Neutrophil (primary cell): Measurements from ENCODE around the gene ZMAT5.

Experiments used
- H3K27ac ChIP-seq: fragments of 200-600 bp; sonication (generic); 2 replicates; pipeline ENCODE4 v1.5.1; 2016; ENCODE audit warnings: mild to moderate bottlenecking, moderate library complexity
- H3K27me3 ChIP-seq: fragments of 200-600 bp; sonication (generic); 2 replicates; pipeline ENCODE4 v1.6.0; 2016; ENCODE audit warnings: mild to moderate bottlenecking
- H3K36me3 ChIP-seq: fragments of 200-600 bp; sonication (generic); 2 replicates; pipeline ENCODE4 v1.5.1; 2017
- H3K4me1 ChIP-seq, 2 experiments: fragments of 200-600 bp in 1 of 2; sonication (generic) in 1 of 2; 1 replicate in 1 of 2; 2 replicates in 1 of 2; pipeline versions ENCODE4 v1.5.1 to v1.6.1; 2013 to 2016; ENCODE audit warnings: low read depth in 1 of 2, low read length in 1 of 2, mild to moderate bottlenecking in 1 of 2, moderate library complexity in 1 of 2; ENCODE audit not compliant: control insufficient read depth in 1 of 2, insufficient read depth in 1 of 2
- H3K4me3 ChIP-seq, 2 experiments: fragments of 200-600 bp in 1 of 2; sonication (generic) in 1 of 2; 1 replicate in 1 of 2; 2 replicates in 1 of 2; pipeline ENCODE4 v1.5.1; 2013 to 2016; ENCODE audit warnings: low read depth in 1 of 2, low read length in 1 of 2, mild to moderate bottlenecking in 1 of 2, moderate library complexity in 1 of 2
- H3K9me3 ChIP-seq: fragments of 200-600 bp; sonication (generic); 2 replicates; pipeline ENCODE4 v1.5.1; 2016
- TF ChIP-seq, protein P1 (sequence below): fragments of 200-600 bp; sonication (generic); IDR thresholded peaks from 2 replicates; pipeline ENCODE4 v1.5.1; 2016; ENCODE audit warnings: antibody characterized with exemption

Gene ZMAT5

DNA sequence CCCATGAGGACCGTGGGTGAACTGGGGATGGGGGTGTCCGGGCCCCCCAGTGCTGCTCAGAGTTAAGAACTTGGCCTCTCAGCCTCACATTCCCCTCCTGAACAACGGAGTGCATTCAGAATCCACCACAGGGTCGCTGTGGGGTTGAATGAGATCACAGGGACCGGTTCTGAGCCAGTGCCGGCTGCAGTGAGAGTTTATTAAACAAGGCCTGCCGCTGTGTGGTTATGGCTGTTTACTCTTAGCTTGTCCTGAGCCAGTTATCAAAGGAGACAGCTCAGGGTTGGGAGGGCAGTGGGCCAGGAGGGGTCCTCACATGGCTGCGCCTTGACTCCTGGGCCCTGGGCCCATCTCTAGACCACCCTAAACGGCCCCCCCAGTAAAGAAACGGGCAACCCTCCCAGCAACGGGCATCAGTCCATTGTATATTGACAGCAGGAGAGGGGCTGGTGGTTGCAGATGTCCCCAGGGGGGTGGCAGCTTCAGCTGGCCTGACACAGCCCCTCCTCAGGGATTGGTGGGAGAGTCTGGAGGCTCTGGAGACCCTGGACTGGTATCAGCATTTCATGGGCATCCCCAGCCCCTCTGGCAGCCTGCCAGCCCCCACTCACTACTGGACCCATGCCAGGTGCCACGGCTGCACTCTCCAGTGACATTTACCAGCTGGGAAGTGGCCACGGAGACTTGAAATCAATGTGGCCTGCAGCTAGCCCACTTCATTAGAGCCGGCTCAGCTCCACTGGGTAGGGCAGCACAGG is 62.1 kb downstream of the ZMAT5 start:
- H3K9me3 ChIP-seq, result no peaks in the 10 kb centered on the region
- peaks cover 41% of the 10 kb centered on the region for H3K27me3 ChIP-seq
- H3K27ac ChIP-seq, result no peak overlapping the region
- no peaks in the 10 kb centered on the region for H3K36me3 ChIP-seq
- TF ChIP-seq, protein P1, sequence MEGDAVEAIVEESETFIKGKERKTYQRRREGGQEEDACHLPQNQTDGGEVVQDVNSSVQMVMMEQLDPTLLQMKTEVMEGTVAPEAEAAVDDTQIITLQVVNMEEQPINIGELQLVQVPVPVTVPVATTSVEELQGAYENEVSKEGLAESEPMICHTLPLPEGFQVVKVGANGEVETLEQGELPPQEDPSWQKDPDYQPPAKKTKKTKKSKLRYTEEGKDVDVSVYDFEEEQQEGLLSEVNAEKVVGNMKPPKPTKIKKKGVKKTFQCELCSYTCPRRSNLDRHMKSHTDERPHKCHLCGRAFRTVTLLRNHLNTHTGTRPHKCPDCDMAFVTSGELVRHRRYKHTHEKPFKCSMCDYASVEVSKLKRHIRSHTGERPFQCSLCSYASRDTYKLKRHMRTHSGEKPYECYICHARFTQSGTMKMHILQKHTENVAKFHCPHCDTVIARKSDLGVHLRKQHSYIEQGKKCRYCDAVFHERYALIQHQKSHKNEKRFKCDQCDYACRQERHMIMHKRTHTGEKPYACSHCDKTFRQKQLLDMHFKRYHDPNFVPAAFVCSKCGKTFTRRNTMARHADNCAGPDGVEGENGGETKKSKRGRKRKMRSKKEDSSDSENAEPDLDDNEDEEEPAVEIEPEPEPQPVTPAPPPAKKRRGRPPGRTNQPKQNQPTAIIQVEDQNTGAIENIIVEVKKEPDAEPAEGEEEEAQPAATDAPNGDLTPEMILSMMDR, result no peak
- peaks cover 13 to 22% of the 10 kb centered on the region in 2 experiments for H3K4me1 ChIP-seq
- H3K4me3 ChIP-seq, result no peak overlapping the region

DNA sequence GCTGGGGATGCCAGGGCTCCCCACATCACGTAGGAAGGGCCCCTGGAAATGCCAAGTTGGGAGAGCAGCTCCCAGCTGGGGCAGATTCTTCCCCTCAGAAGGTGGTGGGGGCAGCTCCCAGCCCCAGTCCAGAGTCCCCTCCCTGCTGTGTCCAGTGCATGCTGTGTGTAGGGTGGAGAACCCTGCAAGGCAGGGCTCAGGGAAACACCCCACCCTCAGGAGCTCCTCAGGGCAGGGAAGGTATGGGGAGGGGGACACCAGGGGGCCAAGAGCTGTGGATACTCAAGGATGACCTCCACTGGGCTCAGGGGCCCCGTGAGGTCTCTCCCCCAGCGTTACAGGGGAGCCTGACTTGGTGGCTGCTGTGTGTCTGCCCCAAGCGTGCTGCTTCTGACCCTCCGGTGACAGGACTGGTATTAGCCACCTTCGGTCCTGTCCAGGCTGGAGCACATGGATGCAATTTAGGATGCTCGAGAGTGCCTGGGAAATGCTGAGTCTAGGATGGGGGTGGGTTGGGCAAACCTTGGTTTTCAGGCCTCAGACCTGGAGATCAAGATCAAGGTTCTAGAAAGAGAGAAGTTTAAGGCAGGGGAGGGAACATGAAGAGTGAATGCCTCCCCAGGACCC is 63.1 kb downstream of the ZMAT5 start:
- TF ChIP-seq, protein P1, result no peak
- H3K36me3 ChIP-seq, result no peaks in the 10 kb centered on the region
- peaks cover 41% of the 10 kb centered on the region for H3K27me3 ChIP-seq
- H3K9me3 ChIP-seq, result no peaks in the 10 kb centered on the region
- no peak overlapping the region for H3K27ac ChIP-seq
- no peak overlapping the region for H3K4me3 ChIP-seq
- H3K4me1 ChIP-seq, result peaks cover 13 to 22% of the 10 kb centered on the region in 2 experiments

DNA sequence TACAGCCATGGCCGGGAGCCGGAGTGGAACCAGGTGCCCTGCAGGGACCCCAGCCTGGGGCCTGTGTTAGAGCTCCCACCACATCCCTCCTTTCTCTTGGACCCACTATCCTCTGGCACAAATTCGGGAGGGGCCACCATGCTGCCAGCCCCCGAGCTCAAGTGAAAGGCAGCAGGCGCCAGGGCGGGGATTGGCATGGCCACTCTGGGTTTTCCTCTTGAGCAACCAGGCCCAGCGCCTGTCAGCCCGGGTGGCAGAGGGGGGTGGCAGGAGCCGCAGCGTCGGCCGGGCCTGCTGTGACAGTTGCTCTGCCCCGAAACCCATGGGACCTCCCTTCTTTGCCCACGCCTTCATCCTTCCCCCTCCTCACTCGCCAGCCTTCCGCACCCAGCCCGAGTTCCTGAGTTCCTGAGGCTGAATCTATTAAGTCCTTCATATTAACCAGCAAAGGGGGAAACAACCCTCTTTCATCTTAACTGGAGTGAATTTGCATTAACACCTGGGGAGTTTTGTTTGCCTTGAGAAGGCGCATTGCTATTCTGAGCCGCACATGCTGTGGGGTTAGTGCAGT is 63.8 kb downstream of the ZMAT5 start:
- TF ChIP-seq, protein P1, result no peak
- Histone ChIP-seq H3K27me3 (peaks cover 39% of the 10 kb centered on the region), H3K27ac (no peak overlapping the region), H3K36me3 (no peaks in the 10 kb centered on the region), H3K4me3 (peak overlapping the region in 1 of 2 experiments; percentile 11), H3K9me3 (no peaks in the 10 kb centered on the region), H3K4me1 (peaks cover 13 to 22% of the 10 kb centered on the region in 2 experiments)

DNA sequence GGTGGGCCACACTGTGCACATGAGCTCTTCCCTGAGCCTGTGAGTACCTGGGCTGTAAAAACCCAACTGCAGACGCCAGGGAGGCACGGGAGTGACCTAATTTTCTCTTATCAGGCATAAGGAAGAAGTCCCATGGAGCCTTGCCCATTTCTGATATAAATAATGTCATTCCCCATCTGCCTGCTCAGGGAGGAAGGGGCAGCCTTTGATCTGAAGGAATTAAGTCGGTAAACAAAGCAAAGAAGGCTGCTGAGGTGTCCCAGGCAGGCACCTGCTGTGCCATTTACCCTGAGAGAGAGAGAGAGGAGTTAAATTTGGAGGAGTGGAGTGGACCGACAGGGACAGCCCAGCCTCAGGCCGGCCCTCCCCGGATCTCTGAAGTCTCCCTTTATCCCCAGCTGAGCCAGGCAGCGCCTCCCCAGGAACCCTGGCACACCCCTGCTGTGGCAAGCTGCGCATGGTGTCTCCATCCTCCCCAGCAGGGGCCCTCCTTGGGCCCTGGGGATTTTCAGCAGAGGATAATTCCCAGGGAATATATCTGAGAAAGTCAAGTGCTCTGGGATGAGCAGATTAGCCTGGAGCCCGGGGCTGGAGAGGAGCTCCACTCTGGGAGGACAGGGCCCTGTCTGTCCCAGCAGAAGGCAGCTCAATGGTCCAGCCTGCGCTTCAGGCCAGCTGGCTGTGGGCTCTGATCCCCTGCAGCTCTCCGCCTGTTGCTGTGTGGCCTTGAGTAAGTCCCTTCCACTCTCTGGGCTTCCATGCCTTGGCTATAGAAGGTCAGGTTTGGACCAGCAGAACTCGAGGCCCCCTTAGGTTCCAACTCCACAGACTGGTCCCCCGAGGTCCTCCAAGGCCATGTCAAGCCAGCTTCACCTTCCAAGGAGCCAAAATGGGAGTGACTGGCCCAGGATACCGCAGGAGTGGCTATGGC is 64.5 kb downstream of the ZMAT5 start:
- no peak overlapping the region for H3K27ac ChIP-seq
- TF ChIP-seq, protein P1, result no peak
- no peaks in the 10 kb centered on the region for H3K9me3 ChIP-seq
- H3K4me3 ChIP-seq, result peak overlapping the region in 1 of 2 experiments; percentile 11
- peaks cover 6% of the 10 kb centered on the region for H3K36me3 ChIP-seq
- peaks cover 32% of the 10 kb centered on the region for H3K27me3 ChIP-seq
- H3K4me1 ChIP-seq, result peaks cover 13 to 22% of the 10 kb centered on the region in 2 experiments
